Vagina (tissue), 2 donors: ENCODE results near the gene AMBRA1.

Experiments used
- CTCF ChIP-seq, 3 experiments: fragments of 450-650 bp in 2 of 3; fragments of 200-600 bp in 1 of 3; sonication (generic) in 1 of 3; IDR thresholded peaks; one replicate each; pipeline ENCODE4 v1.5.1; 2017 to 2019; ENCODE audit warnings: antibody characterized with exemption in 3 of 3, mild to moderate bottlenecking in 2 of 3, moderate library complexity in 2 of 3
- POLR2A ChIP-seq, 2 donors: fragments of 450-650 bp; IDR thresholded peaks; one replicate each; pipeline ENCODE4 v1.6.1; 2017; ENCODE audit warnings: antibody characterized with exemption in 2 of 2, mild to moderate bottlenecking in 2 of 2, moderate library complexity in 2 of 2

DNA sequence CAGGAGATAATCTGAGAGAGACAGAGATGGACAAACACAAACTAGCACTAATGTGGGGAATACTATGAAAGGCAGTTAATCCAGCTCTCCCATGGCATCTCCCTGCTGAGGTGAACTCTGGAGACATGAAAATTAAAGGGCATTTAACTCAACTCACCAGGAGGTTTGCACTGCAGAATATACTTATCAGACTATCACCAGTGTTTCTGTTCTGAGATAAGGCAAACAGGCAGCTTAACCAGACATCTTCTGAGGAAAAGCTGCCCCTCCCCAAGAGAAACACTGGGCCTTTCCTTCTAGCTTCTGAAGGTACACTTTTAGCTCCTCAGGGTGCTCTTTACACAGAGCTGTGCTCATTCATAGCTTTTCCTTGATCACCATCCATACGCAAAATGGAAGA lies 85.5 kb downstream of the AMBRA1 start:
- TF ChIP-seq CTCF (IDR thresholded peaks at IDR 0.05): no peak
- TF ChIP-seq POLR2A (IDR thresholded peaks at IDR 0.05): no peak
